Activated T-helper 2 cell treated with anti-CD3 and anti-CD28 coated beads, Interferon-gamma antibody, Interleukin-2, Interleukin-4, amounts not matched to agents 10 μg/mL and 5 μg/mL and 100 μg/mL, durations not matched to agents 14 hours and 24 hours and 36 hours (primary cell): ENCODE data around the gene AXIN2. TPM values are rescaled to one million over a fixed set of nuclear protein-coding genes. Genes with fewer than 3 reads are reported as not detected.
"Not testable (repeated sequence)": the region's sequence is repeated elsewhere in the genome, so short reads cannot be mapped to it uniquely, and the experiment has no call there.

ENCODE experiments used
- DNase-seq: peaks from one replicate; pipeline ENCODE4 v3.0.0; 2021; ENCODE audit warnings: low spot score
- H3K27ac Mint-ChIP-seq: one replicate; pipeline ENCODE4 v1.8.0; 2021; ENCODE audit warnings: mixed read lengths
- H3K27me3 Mint-ChIP-seq: one replicate; pipeline ENCODE4 v1.8.0; 2021; ENCODE audit warnings: low read depth, mixed read lengths
- H3K36me3 Mint-ChIP-seq: one replicate; pipeline ENCODE4 v1.8.0; 2021; ENCODE audit warnings: low read depth, mixed read lengths
- H3K4me1 Mint-ChIP-seq: one replicate; pipeline ENCODE4 v1.8.0; 2021; ENCODE audit warnings: low read depth, mixed read lengths
- H3K4me3 Mint-ChIP-seq: one replicate; pipeline ENCODE4 v1.8.0; 2021; ENCODE audit warnings: low read depth, mild to moderate bottlenecking, moderate library complexity, mixed read lengths
- H3K9me3 Mint-ChIP-seq: one replicate; pipeline ENCODE4 v1.8.0; 2021; ENCODE audit warnings: mixed read lengths
- intact Hi-C: fragments of 100-400 bp; cut with micrococcal nuclease; formaldehyde crosslinking; loops from one replicate; pipeline ENCODE4 v1.15.1; 2023
- total RNA-seq: library from RNA; stranded (reverse); gene quantifications from 2 replicates; pipeline ENCODE4 v1.2.3, GENCODE V29; 2022

Gene AXIN2
- total RNA-seq, 1 donor from 2014 or later = 6.8 TPM

GRCh38 chr17:65485388-65486299 is 75.8 kb downstream of the AXIN2 start:
- intact Hi-C loops = no loop called here
- Mint-ChIP-seq H3K4me1 (peaks cover 2% of the 10 kb centered on the region), H3K27ac (no peak overlapping the region), H3K9me3 (no peaks in the 10 kb centered on the region), H3K4me3 (no peak overlapping the region), H3K27me3 (peaks cover 8% of the 10 kb centered on the region), H3K36me3 (no peaks in the 10 kb centered on the region)
- DNase-seq = no peak

GRCh38 chr17:65484405-65484804 is 77.0 kb downstream of the AXIN2 start:
- intact Hi-C loops, DNase-seq, H3K27ac Mint-ChIP-seq, H3K36me3 Mint-ChIP-seq, H3K27me3 Mint-ChIP-seq, H3K9me3 Mint-ChIP-seq, H3K4me3 Mint-ChIP-seq, H3K4me1 Mint-ChIP-seq: not testable (repeated sequence)

DNA sequence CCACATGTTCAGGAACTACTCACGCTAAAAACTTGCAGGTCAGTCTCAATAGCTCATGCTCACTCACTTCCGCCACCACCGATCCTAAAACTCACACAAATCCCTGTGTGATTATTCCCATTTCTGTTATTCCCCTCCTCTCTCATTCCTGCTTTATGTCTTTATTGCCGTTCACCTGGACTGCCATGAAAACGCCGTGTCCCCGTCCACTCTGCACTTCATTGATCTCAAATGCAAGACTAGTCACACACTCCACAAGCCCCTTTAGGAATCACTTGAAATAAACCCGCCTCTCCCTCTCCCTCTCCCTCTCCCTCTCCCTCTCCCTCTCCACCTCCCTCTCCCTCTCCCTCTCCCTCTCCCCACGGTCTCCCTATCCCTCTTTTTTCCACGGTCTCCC is 78.0 kb downstream of the AXIN2 start:
- no peak for DNase-seq
- no peaks in the 10 kb centered on the region for H3K9me3 Mint-ChIP-seq
- no peaks in the 10 kb centered on the region for H3K36me3 Mint-ChIP-seq
- H3K4me3 Mint-ChIP-seq = no peak overlapping the region
- H3K27ac Mint-ChIP-seq = no peak overlapping the region
- intact Hi-C loops = no loop called here
- H3K27me3 Mint-ChIP-seq = peaks cover 7% of the 10 kb centered on the region
- no peaks in the 10 kb centered on the region for H3K4me1 Mint-ChIP-seq

DNA sequence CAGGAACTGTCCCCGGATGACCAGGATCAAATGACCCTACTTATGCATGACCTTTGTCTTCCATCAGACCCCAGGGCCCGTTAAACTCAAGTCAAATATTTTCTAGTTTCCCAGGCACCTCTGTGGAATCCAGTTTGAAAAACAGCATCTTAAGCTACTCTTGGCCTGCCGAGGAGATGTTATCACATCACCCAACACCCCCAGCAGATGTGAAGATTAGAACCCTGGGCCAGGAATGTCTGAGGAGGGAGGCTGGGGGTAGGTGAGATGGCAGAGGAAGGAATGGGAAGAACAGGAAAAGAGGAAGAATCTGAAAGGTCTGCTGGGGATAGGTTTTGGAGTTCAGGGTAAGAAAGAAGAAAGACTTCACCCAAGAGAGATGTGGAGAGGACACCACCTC is 79.2 kb downstream of the AXIN2 start:
- intact Hi-C loops = no loop called here
- Mint-ChIP-seq H3K4me3 (no peak overlapping the region), H3K36me3 (no peaks in the 10 kb centered on the region)

GRCh38 chr17:65479282-65479681 is 82.2 kb downstream of the AXIN2 start:
- intact Hi-C loops = no loop called here
- DNase-seq = no peak
- no peak overlapping the region for H3K4me3 Mint-ChIP-seq
- H3K4me1 Mint-ChIP-seq = peaks cover 2% of the 10 kb centered on the region
- no peaks in the 10 kb centered on the region for H3K9me3 Mint-ChIP-seq
- H3K36me3 Mint-ChIP-seq = no peaks in the 10 kb centered on the region
- no peaks in the 10 kb centered on the region for H3K27me3 Mint-ChIP-seq
- no peak overlapping the region for H3K27ac Mint-ChIP-seq

More for the DNA sequence above, 79.2 kb downstream of the AXIN2 start:
- peaks cover 4% of the 10 kb centered on the region for H3K27me3 Mint-ChIP-seq
- no peaks in the 10 kb centered on the region for H3K9me3 Mint-ChIP-seq
- no peak for DNase-seq
- H3K4me1 Mint-ChIP-seq = peaks cover 2% of the 10 kb centered on the region
- no peak overlapping the region for H3K27ac Mint-ChIP-seq
